Prostate gland (tissue), 2 donors: ENCODE results near the gene PROKR1. TPM values are rescaled to one million over a fixed set of nuclear protein-coding genes. Genes with fewer than 3 reads are reported as not detected.

Experiments
- DNase-seq: peaks from one replicate; pipeline ENCODE4 v3.0.0-alpha.2; 2019; ENCODE audit warnings: low spot score
- H3K27ac ChIP-seq, 2 donors: fragments of 200-600 bp; sonication (generic); 2 replicates each; pipeline ENCODE4 v1.5.1; 2017 to 2019
- H3K27me3 ChIP-seq: fragments of 200-600 bp; sonication (generic); replicated peaks from 2 replicates; pipeline ENCODE4 v1.5.1; 2019; ENCODE audit not compliant: insufficient read depth
- H3K36me3 ChIP-seq, 2 donors: fragments of 200-600 bp; sonication (generic); 1 replicate in 1 of 2; 2 replicates in 1 of 2; pipeline versions ENCODE4 v1.5.1 to v1.8.1; 2017 to 2019
- H3K4me1 ChIP-seq: fragments of 200-600 bp; sonication (generic); replicated peaks from 2 replicates; pipeline ENCODE4 v1.5.1; 2019
- H3K4me3 ChIP-seq, 2 donors: fragments of 200-600 bp; sonication (generic); 2 replicates each; pipeline ENCODE4 v1.5.1; 2017 to 2019
- H3K9me3 ChIP-seq: fragments of 200-600 bp; sonication (generic); 2 replicates; pipeline ENCODE4 v1.5.1; 2017
- POLR2A ChIP-seq: fragments of 450-650 bp; IDR thresholded peaks from one replicate; pipeline ENCODE4 v1.6.1; 2016; ENCODE audit warnings: antibody characterized with exemption, mild to moderate bottlenecking
- POLR2AphosphoS5 ChIP-seq: sonication (generic); formaldehyde crosslinking; IDR thresholded peaks from one replicate; pipeline ENCODE4 v1.6.1; 2017; ENCODE audit warnings: antibody characterized with exemption
- WGBS: methylation state at CpG from one replicate; pipeline ENCODE4 v1.1.5; 2018; 5-methylcytosine and 5-hydroxymethylcytosine counted together
- intact Hi-C: fragments of 100-400 bp; cut with DNase I; formaldehyde crosslinking; loops from one replicate; pipeline ENCODE4 v1.14.2; 2022
- total RNA-seq, 2 donors: library from RNA; depleted of rRNA; stranded (reverse); fragments of >200 nt; gene quantifications; one replicate each; pipeline ENCODE4 v1.1.0, GENCODE V29; 2016
- TF ChIP-seq, protein P1 (sequence below), 4 experiments: fragments of 200-600 bp in 2 of 4; fragments of 450-650 bp in 2 of 4; sonication (generic) in 2 of 4; IDR thresholded peaks; 1 replicate in 3 of 4; 2 replicates in 1 of 4; pipeline ENCODE4 v1.5.1; 2016 to 2019; ENCODE audit warnings: antibody characterized with exemption in 4 of 4, mild to moderate bottlenecking in 2 of 4, moderate library complexity in 2 of 4

Gene PROKR1
- total RNA-seq, 2 donors from 2014 or later = 0.40 TPM; not detected in 1

GRCh38 chr2:68663371-68664156 is 20.2 kb downstream of the PROKR1 start:
- no peak overlapping the region for H3K4me3 ChIP-seq
- no peak for DNase-seq
- intact Hi-C loops = no loop called here
- no peaks in the 10 kb centered on the region for H3K36me3 ChIP-seq
- TF ChIP-seq, protein P1, sequence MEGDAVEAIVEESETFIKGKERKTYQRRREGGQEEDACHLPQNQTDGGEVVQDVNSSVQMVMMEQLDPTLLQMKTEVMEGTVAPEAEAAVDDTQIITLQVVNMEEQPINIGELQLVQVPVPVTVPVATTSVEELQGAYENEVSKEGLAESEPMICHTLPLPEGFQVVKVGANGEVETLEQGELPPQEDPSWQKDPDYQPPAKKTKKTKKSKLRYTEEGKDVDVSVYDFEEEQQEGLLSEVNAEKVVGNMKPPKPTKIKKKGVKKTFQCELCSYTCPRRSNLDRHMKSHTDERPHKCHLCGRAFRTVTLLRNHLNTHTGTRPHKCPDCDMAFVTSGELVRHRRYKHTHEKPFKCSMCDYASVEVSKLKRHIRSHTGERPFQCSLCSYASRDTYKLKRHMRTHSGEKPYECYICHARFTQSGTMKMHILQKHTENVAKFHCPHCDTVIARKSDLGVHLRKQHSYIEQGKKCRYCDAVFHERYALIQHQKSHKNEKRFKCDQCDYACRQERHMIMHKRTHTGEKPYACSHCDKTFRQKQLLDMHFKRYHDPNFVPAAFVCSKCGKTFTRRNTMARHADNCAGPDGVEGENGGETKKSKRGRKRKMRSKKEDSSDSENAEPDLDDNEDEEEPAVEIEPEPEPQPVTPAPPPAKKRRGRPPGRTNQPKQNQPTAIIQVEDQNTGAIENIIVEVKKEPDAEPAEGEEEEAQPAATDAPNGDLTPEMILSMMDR (IDR thresholded peaks at IDR 0.05) = no peak
- TF ChIP-seq POLR2A (no peak), POLR2AphosphoS5 (no peak)
- H3K4me1 ChIP-seq = no peaks in the 10 kb centered on the region
- WGBS = 93% methylated on average over 7 of the region's 7 CpGs
- no peaks in the 10 kb centered on the region for H3K9me3 ChIP-seq
- H3K27me3 ChIP-seq = no peaks in the 10 kb centered on the region
- H3K27ac ChIP-seq = no peak overlapping the region

DNA sequence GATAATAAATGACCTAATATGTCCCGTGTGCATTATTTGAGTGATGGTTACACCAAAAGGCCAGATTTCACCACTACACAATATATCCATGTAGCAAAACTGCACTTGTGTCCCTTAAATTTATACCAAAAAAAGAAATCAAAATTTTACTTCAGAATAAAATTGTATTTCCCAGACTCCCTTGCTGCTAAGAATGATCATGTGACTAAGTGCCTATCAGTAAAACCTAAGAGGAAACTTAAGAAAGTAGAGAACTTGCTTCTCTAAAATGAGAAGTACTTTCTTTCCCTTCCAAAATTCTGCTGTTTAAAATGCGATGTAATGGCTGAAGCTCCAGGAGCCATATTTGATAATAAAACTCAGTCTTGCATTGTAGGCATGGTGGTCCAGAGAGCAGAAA is 24.0 kb downstream of the PROKR1 start:
- H3K4me3 ChIP-seq = no peak overlapping the region
- no peak for DNase-seq
- H3K9me3 ChIP-seq = no peaks in the 10 kb centered on the region
- no peaks in the 10 kb centered on the region for H3K36me3 ChIP-seq
- TF ChIP-seq, protein P1 (IDR thresholded peaks at IDR 0.05) = no peak
- TF ChIP-seq POLR2A = no peak
- no peak for TF ChIP-seq POLR2AphosphoS5
- H3K4me1 ChIP-seq = no peaks in the 10 kb centered on the region
- WGBS = 95% methylated on average over 2 of the region's 2 CpGs
- no peaks in the 10 kb centered on the region for H3K27me3 ChIP-seq
- no peak overlapping the region for H3K27ac ChIP-seq
- intact Hi-C loops = no loop called here

DNA sequence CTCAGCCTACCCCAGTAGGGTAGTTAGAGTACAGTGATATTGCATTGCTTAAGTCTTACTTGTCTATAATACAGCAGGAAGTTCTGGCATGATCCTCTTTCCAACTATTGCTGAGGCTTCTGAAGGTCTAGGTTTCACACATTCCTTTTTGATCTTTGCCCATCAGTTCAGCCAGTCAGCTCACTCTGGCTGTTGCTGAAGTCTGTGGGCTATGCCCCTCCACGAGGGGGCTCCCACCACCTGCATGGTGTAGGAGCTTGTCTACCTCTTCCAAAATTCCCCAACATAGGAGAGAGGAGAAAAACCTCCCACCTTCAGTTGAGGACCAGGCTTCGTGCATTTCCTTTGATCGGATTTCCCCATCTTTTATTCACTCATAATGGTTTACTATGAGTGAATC is 26.3 kb downstream of the PROKR1 start:
- Histone ChIP-seq H3K36me3 (no peaks in the 10 kb centered on the region), H3K4me1 (no peaks in the 10 kb centered on the region), H3K27ac (no peak overlapping the region), H3K9me3 (no peaks in the 10 kb centered on the region), H3K27me3 (no peaks in the 10 kb centered on the region), H3K4me3 (no peak overlapping the region)
- TF ChIP-seq POLR2AphosphoS5 = no peak
- TF ChIP-seq, protein P1 (IDR thresholded peaks at IDR 0.05) = no peak
- TF ChIP-seq POLR2A = no peak
- WGBS = 86% methylated on average over 3 of the region's 3 CpGs
- intact Hi-C loops = no loop called here
- DNase-seq = no peak

DNA sequence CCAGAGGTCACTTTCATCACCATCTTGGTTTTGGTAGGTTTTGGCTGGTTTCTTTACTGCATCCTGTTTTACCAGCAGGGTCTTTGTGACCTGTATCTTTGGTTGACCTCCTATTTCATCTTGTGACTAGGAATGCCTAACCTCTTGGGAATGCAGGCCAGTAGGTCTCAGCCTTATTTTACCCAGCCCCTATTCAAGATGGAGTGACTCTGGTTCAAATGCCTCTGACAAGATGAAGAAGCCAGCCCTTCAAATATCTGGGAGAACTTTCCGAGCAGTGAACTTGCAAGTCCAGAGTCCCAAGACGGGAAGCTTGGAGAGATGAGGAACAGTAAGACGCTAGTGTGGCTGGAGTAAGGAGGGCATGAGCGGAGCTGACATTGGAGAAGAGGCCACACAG is 28.6 kb downstream of the PROKR1 start:
- no peak overlapping the region for H3K27ac ChIP-seq
- no peaks in the 10 kb centered on the region for H3K36me3 ChIP-seq
- WGBS = 99% methylated on average over 4 of the region's 4 CpGs
- no peaks in the 10 kb centered on the region for H3K9me3 ChIP-seq
- H3K4me3 ChIP-seq = no peak overlapping the region
- no peak for TF ChIP-seq POLR2A
- no peak for TF ChIP-seq POLR2AphosphoS5
- TF ChIP-seq, protein P1 (IDR thresholded peaks at IDR 0.05) = no peak
- intact Hi-C loops = no loop called here
- H3K4me1 ChIP-seq = no peaks in the 10 kb centered on the region
- no peaks in the 10 kb centered on the region for H3K27me3 ChIP-seq
- DNase-seq = no peak

GRCh38 chr2:68673631-68674030 is 30.3 kb downstream of the PROKR1 start:
- H3K4me1 ChIP-seq = no peaks in the 10 kb centered on the region
- H3K27me3 ChIP-seq = no peaks in the 10 kb centered on the region
- DNase-seq = no peak
- no peaks in the 10 kb centered on the region for H3K9me3 ChIP-seq
- no peak overlapping the region for H3K4me3 ChIP-seq
- TF ChIP-seq POLR2A (no peak), POLR2AphosphoS5 (no peak)
- TF ChIP-seq, protein P1 (IDR thresholded peaks at IDR 0.05) = no peak
- intact Hi-C loops = no loop called here
- H3K36me3 ChIP-seq = no peaks in the 10 kb centered on the region
- WGBS = 64% methylated on average over 3 of the region's 3 CpGs
- H3K27ac ChIP-seq = no peak overlapping the region
